ENCODE measurements around the gene CPSF3. TPM values are rescaled to one million over a fixed set of nuclear protein-coding genes. Genes with fewer than 3 reads are reported as not detected.
A peak's percentile ranks its signal among the peaks of the same experiment; 100 is the strongest.

CPSF3 gene
- total and polyA plus RNA-seq, 2 of the 4 experiments (the other 2 are of a cell fraction), result 29.2 to 64.5 TPM

DNA sequence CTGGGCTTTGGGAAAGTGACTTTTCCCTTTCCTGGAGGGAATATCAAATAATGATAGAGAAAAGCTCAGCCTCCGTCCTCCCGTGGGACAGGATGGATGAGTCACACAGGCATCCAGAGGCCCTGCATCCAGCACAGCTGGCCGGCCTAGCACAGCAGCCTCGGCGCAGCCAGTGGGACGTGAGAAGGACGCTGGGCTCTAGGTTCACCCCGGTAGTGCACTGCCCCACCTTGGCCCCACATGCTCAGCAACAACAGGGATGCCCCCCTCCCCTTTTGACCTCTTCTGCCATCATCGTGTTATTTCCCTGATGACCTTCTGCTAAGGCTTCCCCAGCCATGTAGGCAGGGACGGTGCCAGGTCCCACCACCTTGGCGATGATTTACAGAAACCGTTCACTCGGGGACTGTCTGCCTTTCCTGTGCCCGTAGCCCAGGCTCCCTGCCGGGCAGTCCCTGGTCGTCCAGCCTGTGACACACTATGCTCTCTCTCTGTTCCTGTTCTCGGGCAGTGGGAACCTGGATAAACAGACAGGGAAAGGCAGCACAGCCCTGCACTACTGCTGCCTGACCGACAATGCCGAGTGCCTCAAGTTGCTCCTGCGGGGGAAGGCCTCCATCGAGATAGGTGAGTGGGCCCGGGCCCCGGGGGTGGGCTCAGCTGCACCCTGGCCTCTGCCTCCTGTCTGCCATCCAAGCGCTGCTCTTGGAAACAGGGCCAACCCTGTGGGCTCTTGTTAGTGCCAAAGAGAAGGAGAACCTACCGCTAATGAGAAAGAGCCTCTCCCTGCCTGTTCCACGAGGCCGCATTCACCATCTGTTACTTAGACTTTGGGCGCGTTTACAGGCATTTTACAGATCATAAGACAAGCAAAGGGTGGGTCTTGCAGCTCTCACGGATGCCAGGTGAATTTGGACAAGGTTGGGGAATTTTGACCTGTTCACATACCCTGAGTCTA is 44.7 kb upstream of the CPSF3 start:
- H3K23ac ChIP-seq (ENCODE audit: low read depth, low read length), result peak overlapping the region; percentile 63
- no TSS peak for BruUV-seq (replicated peaks)
- peak overlapping the region; percentile 57 for H2AK9ac ChIP-seq (replicated peaks; ENCODE audit: low read depth, low read length, poor library complexity)
- peaks cover 23 to 72% of the 10 kb centered on the region in 2 experiments for H3K79me1 ChIP-seq (ENCODE audit: low read depth in 1 of 2, low read length in 2 of 2)
- H3K4me1 ChIP-seq (ENCODE audit: control insufficient read depth, insufficient read depth, low read length), result peaks cover 31% of the 10 kb centered on the region
- peaks cover 24% of the 10 kb centered on the region for H3K36me3 ChIP-seq (ENCODE audit: control insufficient read depth, insufficient read depth, low read length)
- H3K27ac ChIP-seq (ENCODE audit: insufficient read depth, low read length), result peak overlapping the region; percentile 85
- H3K4ac ChIP-seq (ENCODE audit: low read depth, low read length), result peak overlapping the region; percentile 73
- dilution Hi-C loops (cut with HindIII; ENCODE audit: low sequenced_read_pairs, unreplicated experiment) (no loop called here), in situ Hi-C loops (cut with MboI; ENCODE audit: low sequenced_read_pairs) (loop anchor here (10.0 kb wide), 1 partner anchor 234 kb away; no protein-coding TSS in a partner anchor), intact Hi-C loops (cut with micrococcal nuclease) (no loop called here)
- ChIA-PET CTCF (no interaction called here), POLR2A (ENCODE audit: unreplicated experiment) (interaction anchor here (0.5 kb wide), 1 partner anchor 9 kb away, joined by 5 read pairs; no protein-coding TSS in a partner anchor)
- no peak overlapping the region for H3K4me3 ChIP-seq (ENCODE audit: insufficient read depth, low read depth, low read length)
- DNase-seq (peak; percentile 90), ATAC-seq (ENCODE audit: low read depth) (peak; percentile 88)
- TF ChIP-seq FOS (IDR thresholded peaks at IDR 0.05; ENCODE audit: low read depth, low read length), result peak; percentile 88
- TF ChIP-seq, protein P1, sequence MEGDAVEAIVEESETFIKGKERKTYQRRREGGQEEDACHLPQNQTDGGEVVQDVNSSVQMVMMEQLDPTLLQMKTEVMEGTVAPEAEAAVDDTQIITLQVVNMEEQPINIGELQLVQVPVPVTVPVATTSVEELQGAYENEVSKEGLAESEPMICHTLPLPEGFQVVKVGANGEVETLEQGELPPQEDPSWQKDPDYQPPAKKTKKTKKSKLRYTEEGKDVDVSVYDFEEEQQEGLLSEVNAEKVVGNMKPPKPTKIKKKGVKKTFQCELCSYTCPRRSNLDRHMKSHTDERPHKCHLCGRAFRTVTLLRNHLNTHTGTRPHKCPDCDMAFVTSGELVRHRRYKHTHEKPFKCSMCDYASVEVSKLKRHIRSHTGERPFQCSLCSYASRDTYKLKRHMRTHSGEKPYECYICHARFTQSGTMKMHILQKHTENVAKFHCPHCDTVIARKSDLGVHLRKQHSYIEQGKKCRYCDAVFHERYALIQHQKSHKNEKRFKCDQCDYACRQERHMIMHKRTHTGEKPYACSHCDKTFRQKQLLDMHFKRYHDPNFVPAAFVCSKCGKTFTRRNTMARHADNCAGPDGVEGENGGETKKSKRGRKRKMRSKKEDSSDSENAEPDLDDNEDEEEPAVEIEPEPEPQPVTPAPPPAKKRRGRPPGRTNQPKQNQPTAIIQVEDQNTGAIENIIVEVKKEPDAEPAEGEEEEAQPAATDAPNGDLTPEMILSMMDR (conservative IDR thresholded peaks at IDR 0.05; ENCODE audit: low read depth, low read length), result 0 out of 2 replicates have a peak, but pooled peaks have one; percentile 15
- TF ChIP-seq MXI1 (IDR thresholded peaks at IDR 0.05; ENCODE audit: borderline replicate concordance, low read depth, low read length), result no peak
- TF ChIP-seq SMC3 (IDR thresholded peaks at IDR 0.05; ENCODE audit: low read depth, low read length), result no peak
- no peak for TF ChIP-seq RFX5 (IDR thresholded peaks at IDR 0.05; ENCODE audit: low read depth, low read length)
- TF ChIP-seq, protein P2, sequence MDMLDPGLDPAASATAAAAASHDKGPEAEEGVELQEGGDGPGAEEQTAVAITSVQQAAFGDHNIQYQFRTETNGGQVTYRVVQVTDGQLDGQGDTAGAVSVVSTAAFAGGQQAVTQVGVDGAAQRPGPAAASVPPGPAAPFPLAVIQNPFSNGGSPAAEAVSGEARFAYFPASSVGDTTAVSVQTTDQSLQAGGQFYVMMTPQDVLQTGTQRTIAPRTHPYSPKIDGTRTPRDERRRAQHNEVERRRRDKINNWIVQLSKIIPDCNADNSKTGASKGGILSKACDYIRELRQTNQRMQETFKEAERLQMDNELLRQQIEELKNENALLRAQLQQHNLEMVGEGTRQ (IDR thresholded peaks at IDR 0.05; ENCODE audit: low read depth, low read length), result no peak
- TF ChIP-seq RCOR1 (IDR thresholded peaks at IDR 0.05; ENCODE audit: insufficient replicate concordance, low read length), result peak; percentile 45
- no peak for TF ChIP-seq POLR2A (IDR thresholded peaks at IDR 0.05; ENCODE audit: low read depth, low read length)
- TF ChIP-seq RAD21 (IDR thresholded peaks at IDR 0.05; ENCODE audit: low read length), result peak; percentile 32; the same call in 1 of the 2 replicates
- TF ChIP-seq CEBPB (IDR thresholded peaks at IDR 0.05; ENCODE audit: low read depth, low read length), result no peak
- H2BK15ac ChIP-seq (ENCODE audit: low read depth, low read length), result peak overlapping the region; percentile 81; the same call in 1 of the 3 replicates
- peak overlapping the region; percentile 87 for H2BK120ac ChIP-seq (ENCODE audit: low read depth, low read length)
- no peaks in the 10 kb centered on the region for H3K27me3 ChIP-seq (ENCODE audit: control insufficient read depth, insufficient read depth, low read length)
- H3K4me2 ChIP-seq (ENCODE audit: low read depth, low read length), result peak overlapping the region; percentile 22; the same call in 1 of the 2 replicates
- H3K18ac ChIP-seq (ENCODE audit: low read depth, low read length), result peak overlapping the region; percentile 30
- H4K91ac ChIP-seq (ENCODE audit: insufficient read depth, low read depth, low read length), result peak overlapping the region; percentile 79
- H2AFZ ChIP-seq (replicated peaks; ENCODE audit: low read length, poor library complexity), result peak overlapping the region; percentile 76
- peak overlapping the region; percentile 51 to 86 for H4K8ac ChIP-seq (ENCODE audit: low read depth in 2 of 2, low read length in 2 of 2)
- peak overlapping the region; percentile 31 for H4K5ac ChIP-seq (ENCODE audit: low read depth, low read length)
- peak overlapping the region; percentile 85 for H2BK20ac ChIP-seq (ENCODE audit: low read depth, low read length)
- H3K9ac ChIP-seq (ENCODE audit: low read depth, low read length), result peak overlapping the region; percentile 27; the same call in 1 of the 2 replicates
- 49% methylated on average over 13 of the region's 30 CpGs; no CpG with 5 or more reads in 1 of the 2 experiments for WGBS, 2 experiments (ENCODE audit: extremely low coverage in 2 of 2, insufficient read length in 1 of 2)
- H3K9me1 ChIP-seq (ENCODE audit: insufficient read depth, low read length), result peaks cover 29% of the 10 kb centered on the region
- peak overlapping the region; percentile 35 for H3K14ac ChIP-seq (replicated peaks; ENCODE audit: low read depth, low read length)
- H3K56ac ChIP-seq (ENCODE audit: extremely low read depth, insufficient read depth, low read length), result peak overlapping the region; percentile 42; the same call in 1 of the 2 replicates
- peak overlapping the region; percentile 95 for H2AK5ac ChIP-seq (ENCODE audit: low read depth, low read length)
- peak overlapping the region; percentile 83 for H2BK5ac ChIP-seq (ENCODE audit: low read depth, low read length, poor library complexity, severe bottlenecking)
- no peaks in the 10 kb centered on the region for H3K9me3 ChIP-seq (ENCODE audit: control insufficient read depth, insufficient read depth, low read length)
- peaks cover 8% of the 10 kb centered on the region; the same call in 1 of the 2 replicates for H4K20me1 ChIP-seq (ENCODE audit: insufficient read depth, low read length)

Data from IMR-90 (cell line).